Measurements from ENCODE around the gene RPL10A. TPM values are rescaled to one million over a fixed set of nuclear protein-coding genes. Genes with fewer than 3 reads are reported as not detected.
A peak's percentile ranks its signal among the peaks of the same experiment; 100 is the strongest.

Gene RPL10A
- total and polyA plus RNA-seq, 2 of the 13 experiments (the other 11 are each of a cell fraction or from before 2014, with no cell fraction given), result 1,854 to 2,726 TPM

GRCh38 chr6:35452183-35453090, 15.8 kb upstream of the RPL10A start, which contains the start of gene FANCE (continued):
- TF ChIP-seq ZFP41 (CRISPR knock-in tag; IDR thresholded peaks at IDR 0.05; ENCODE audit: borderline replicate concordance) (no peak), ZBTB42 (CRISPR knock-in tag; IDR thresholded peaks at IDR 0.05) (peak; percentile 24), PHF5A (CRISPR knock-in tag; IDR thresholded peaks at IDR 0.05; ENCODE audit: low read depth, unreplicated experiment) (peak; percentile 38), SSRP1 (CRISPR knock-in tag; IDR thresholded peaks at IDR 0.05) (no peak), ZNF782 (CRISPR knock-in tag; IDR thresholded peaks at IDR 0.05; ENCODE audit: borderline replicate concordance) (no peak), GATA4 (IDR thresholded peaks at IDR 0.05; ENCODE audit: borderline replicate concordance, low read depth) (no peak), ZNF121 (CRISPR knock-in tag; IDR thresholded peaks at IDR 0.05) (no peak), UBTF (CRISPR knock-in tag; IDR thresholded peaks at IDR 0.05) (peak; percentile 91), SRSF9 (IDR thresholded peaks at IDR 0.05; ENCODE audit: borderline replicate concordance, insufficient read depth, low read depth, low read length, poor library complexity, severe bottlenecking) (no peak), REXO4 (CRISPR knock-in tag; IDR thresholded peaks at IDR 0.05; ENCODE audit: borderline replicate concordance) (no peak), ATRX (CRISPR knock-in tag; IDR thresholded peaks at IDR 0.05; ENCODE audit: borderline replicate concordance) (no peak), TOPORS (CRISPR knock-in tag; IDR thresholded peaks at IDR 0.05) (peak; percentile 58; the same call in 1 of the 2 replicates), ZBTB37 (CRISPR knock-in tag; IDR thresholded peaks at IDR 0.05) (no peak), KDM2A (CRISPR knock-in tag; IDR thresholded peaks at IDR 0.05; ENCODE audit: borderline replicate concordance, low read depth) (peak; percentile 66; the same call in 1 of the 2 replicates)
- TF ChIP-seq, protein P1, sequence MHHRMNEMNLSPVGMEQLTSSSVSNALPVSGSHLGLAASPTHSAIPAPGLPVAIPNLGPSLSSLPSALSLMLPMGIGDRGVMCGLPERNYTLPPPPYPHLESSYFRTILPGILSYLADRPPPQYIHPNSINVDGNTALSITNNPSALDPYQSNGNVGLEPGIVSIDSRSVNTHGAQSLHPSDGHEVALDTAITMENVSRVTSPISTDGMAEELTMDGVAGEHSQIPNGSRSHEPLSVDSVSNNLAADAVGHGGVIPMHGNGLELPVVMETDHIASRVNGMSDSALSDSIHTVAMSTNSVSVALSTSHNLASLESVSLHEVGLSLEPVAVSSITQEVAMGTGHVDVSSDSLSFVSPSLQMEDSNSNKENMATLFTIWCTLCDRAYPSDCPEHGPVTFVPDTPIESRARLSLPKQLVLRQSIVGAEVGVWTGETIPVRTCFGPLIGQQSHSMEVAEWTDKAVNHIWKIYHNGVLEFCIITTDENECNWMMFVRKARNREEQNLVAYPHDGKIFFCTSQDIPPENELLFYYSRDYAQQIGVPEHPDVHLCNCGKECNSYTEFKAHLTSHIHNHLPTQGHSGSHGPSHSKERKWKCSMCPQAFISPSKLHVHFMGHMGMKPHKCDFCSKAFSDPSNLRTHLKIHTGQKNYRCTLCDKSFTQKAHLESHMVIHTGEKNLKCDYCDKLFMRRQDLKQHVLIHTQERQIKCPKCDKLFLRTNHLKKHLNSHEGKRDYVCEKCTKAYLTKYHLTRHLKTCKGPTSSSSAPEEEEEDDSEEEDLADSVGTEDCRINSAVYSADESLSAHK (CRISPR knock-in tag; IDR thresholded peaks at IDR 0.05; ENCODE audit: borderline replicate concordance), result peak; percentile 80; the same call in 1 of the 2 replicates
- TF ChIP-seq, protein P2, sequence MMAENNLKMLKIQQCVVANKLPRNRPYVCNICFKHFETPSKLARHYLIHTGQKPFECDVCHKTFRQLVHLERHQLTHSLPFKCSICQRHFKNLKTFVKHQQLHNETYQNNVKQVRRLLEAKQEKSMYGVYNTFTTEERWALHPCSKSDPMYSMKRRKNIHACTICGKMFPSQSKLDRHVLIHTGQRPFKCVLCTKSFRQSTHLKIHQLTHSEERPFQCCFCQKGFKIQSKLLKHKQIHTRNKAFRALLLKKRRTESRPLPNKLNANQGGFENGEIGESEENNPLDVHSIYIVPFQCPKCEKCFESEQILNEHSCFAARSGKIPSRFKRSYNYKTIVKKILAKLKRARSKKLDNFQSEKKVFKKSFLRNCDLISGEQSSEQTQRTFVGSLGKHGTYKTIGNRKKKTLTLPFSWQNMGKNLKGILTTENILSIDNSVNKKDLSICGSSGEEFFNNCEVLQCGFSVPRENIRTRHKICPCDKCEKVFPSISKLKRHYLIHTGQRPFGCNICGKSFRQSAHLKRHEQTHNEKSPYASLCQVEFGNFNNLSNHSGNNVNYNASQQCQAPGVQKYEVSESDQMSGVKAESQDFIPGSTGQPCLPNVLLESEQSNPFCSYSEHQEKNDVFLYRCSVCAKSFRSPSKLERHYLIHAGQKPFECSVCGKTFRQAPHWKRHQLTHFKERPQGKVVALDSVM (CRISPR knock-in tag; IDR thresholded peaks at IDR 0.05), result peak; percentile 45; the same call in 1 of the 2 replicates
